Heart left ventricle (tissue), 16 donors: Measurements from ENCODE around the gene CFAP54. TPM values are rescaled to one million over a fixed set of nuclear protein-coding genes. Genes with fewer than 3 reads are reported as not detected.

Experiments
- ATAC-seq, 4 donors: fragments of 200-7000 bp; cut with Tn5 transposase; one replicate each; pipeline ENCODE4 v1.9.1; 2020 to 2022; ENCODE audit warnings: moderate library complexity in 4 of 4, mild to moderate bottlenecking in 3 of 4, moderate number of reproducible peaks in 1 of 4
- DNase-seq, 5 donors: peaks; one replicate each; pipeline ENCODE4 v3.0.0-alpha.2; 2020
- H3K27ac ChIP-seq, 12 donors: fragments of 200-600 bp; sonication (generic) in 4 of 12; one replicate each; pipeline versions ENCODE4 v1.5.0 to v1.8.0; 2016 to 2022; ENCODE audit warnings: mild to moderate bottlenecking in 2 of 12
- H3K27me3 ChIP-seq, 9 donors: fragments of 200-600 bp; sonication (generic) in 2 of 9; one replicate each; pipeline versions ENCODE4 v1.5.1 to v1.8.0; 2016 to 2022; ENCODE audit warnings: mild to moderate bottlenecking in 3 of 9
- H3K36me3 ChIP-seq, 9 donors: fragments of 200-600 bp; sonication (generic) in 2 of 9; one replicate each; pipeline versions ENCODE4 v1.5.0 to v1.8.0; 2018 to 2022; ENCODE audit warnings: mild to moderate bottlenecking in 2 of 9
- H3K4me1 ChIP-seq, 12 donors: fragments of 200-600 bp; sonication (generic) in 4 of 12; one replicate each; pipeline versions ENCODE4 v1.5.0 to v1.8.0; 2016 to 2022; ENCODE audit warnings: mild to moderate bottlenecking in 3 of 12
- H3K4me3 ChIP-seq, 12 donors: fragments of 200-600 bp; sonication (generic) in 4 of 12; one replicate each; pipeline versions ENCODE4 v1.5.0 to v1.8.0; 2017 to 2022; ENCODE audit warnings: mild to moderate bottlenecking in 9 of 12, moderate library complexity in 4 of 12
- H3K9me3 ChIP-seq, 12 donors: fragments of 200-600 bp; sonication (generic) in 4 of 12; one replicate each; pipeline versions ENCODE4 v1.5.0 to v1.8.0; 2016 to 2022; ENCODE audit warnings: mild to moderate bottlenecking in 1 of 12
- CTCF ChIP-seq, 12 donors: fragments of 200-600 bp; sonication (generic) in 4 of 12; IDR thresholded peaks; one replicate each; pipeline versions ENCODE4 v1.5.0 to v1.8.0; 2018 to 2022; ENCODE audit warnings: antibody characterized with exemption in 12 of 12, mild to moderate bottlenecking in 5 of 12
- POLR2A ChIP-seq, 2 donors: fragments of 450-650 bp; IDR thresholded peaks; one replicate each; pipeline ENCODE4 v1.6.1; 2017; ENCODE audit warnings: antibody characterized with exemption in 2 of 2, mild to moderate bottlenecking in 2 of 2, moderate library complexity in 2 of 2
- WGBS, 4 donors: extraction: QIAGEN DNeasy Blood & Tissue Kit in 2 of 4; methylation state at CpG; one replicate each; pipeline versions ENCODE4 v1.1.5 to v1.1.7; 2013 to 2018; 5-methylcytosine and 5-hydroxymethylcytosine counted together
- intact Hi-C, 10 donors: fragments of 100-400 bp; cut with DNase I; formaldehyde crosslinking; loops; one replicate each; pipeline versions ENCODE4 v1.11.1 to v1.14.2; 2022
- polyA plus RNA-seq, 2 donors: library from polyadenylated mRNA; stranded (reverse); fragments of 200-250 nt; gene quantifications; one replicate each; pipeline ENCODE4 v1.2.3, GENCODE V29; 2013
- total RNA-seq, 9 donors: library from RNA; depleted of rRNA in 2 of 9; stranded (reverse); fragments of >200 nt in 2 of 9; fragmentation: NEBNext Ultra II Directional in 3 of 9; extraction: Animal tissue kit (Norgen Biotek cat#: 25700) in 3 of 9; gene quantifications; one replicate each; pipeline versions ENCODE4 v1.1.0 to v1.2.4, GENCODE V29; 2016 to 2023
- donor health status: ischemic (EF 13 %, LVEDD 7.1; RV severe dilation, severe dysfunction).
- donor health status: healthy with polysubstance abuse.
- donor health status: DM: no; HTN: yes; CAD: no.
- donor health status: DM: no; HTN: no; CAD: no.
- donor health status: ischemic (EF 25% LVEDD 6.9; RV normal size, moderate dysfunction).
- donor health status: ischemic (EF 25% LVEDD 5.7; RV mildly dilated, moderate dysfunction).
- donor health status: healthy.
- donor health status: DM: yes; HTN: yes; CAD: no.
- donor health status: ischemic (EF 35%, LVEDD 5.7; RV mildly dilated, moderate dysfunction).
- donor health status: nonischemic (EF 11% LVEDD 7.7; RV severe dilation, severe dysfunction).
- donor health status: DM: yes; HTN: yes; CAD: no.
- donor health status: PGD.
- donor health status: ischemic (EF 29% LVEDD 5.4; RV normal size, mild dysfunction).
- donor health status: nonischemic (EF 23%, LVEDD 6.1; RV moderate dilation, normal function).

The CFAP54 gene
- total and polyA plus RNA-seq, 11 donors, result 0.07 to 0.79 (median 0.13) TPM; not detected in 1

GRCh38 chr12:96882862-96883261, 393.5 kb downstream of the CFAP54 start:
- ATAC-seq (no peak), DNase-seq (no peak)
- H3K27me3 ChIP-seq, result no peaks in the 10 kb centered on the region
- H3K9me3 ChIP-seq, result no peaks in the 10 kb centered on the region
- TF ChIP-seq CTCF (IDR thresholded peaks at IDR 0.05), result no peak
- TF ChIP-seq POLR2A (IDR thresholded peaks at IDR 0.05), result no peak
- H3K4me1 ChIP-seq, result peaks cover 0 to 4% (median 0%) of the 10 kb centered on the region in 12 donors
- H3K27ac ChIP-seq, result no peak overlapping the region
- intact Hi-C loops, result no loop called here
- no peak overlapping the region for H3K4me3 ChIP-seq
- WGBS, 4 donors, result 59 to 69% (median 65%) methylated on average over 2 of the region's 2 CpGs
- no peaks in the 10 kb centered on the region for H3K36me3 ChIP-seq

- intact Hi-C loops, result no loop called here
- Histone ChIP-seq H3K36me3 (no peaks in the 10 kb centered on the region), H3K27me3 (no peaks in the 10 kb centered on the region), H3K4me3 (no peak overlapping the region), H3K4me1 (peaks cover 0 to 4% (median 0%) of the 10 kb centered on the region in 12 donors), H3K27ac (no peak overlapping the region), H3K9me3 (no peaks in the 10 kb centered on the region)
- TF ChIP-seq POLR2A (IDR thresholded peaks at IDR 0.05), result no peak
- TF ChIP-seq CTCF (IDR thresholded peaks at IDR 0.05), result no peak
- 88 to 95% (median 91%) methylated on average over 4 of the region's 4 CpGs for WGBS, 4 donors
- ATAC-seq (no peak), DNase-seq (no peak)
Measured at GRCh38 chr12:96883571-96883970, 394.2 kb downstream of the CFAP54 start.

GRCh38 chr12:96886998-96887677, 397.8 kb downstream of the CFAP54 start:
- TF ChIP-seq CTCF (IDR thresholded peaks at IDR 0.05), result no peak
- TF ChIP-seq POLR2A (IDR thresholded peaks at IDR 0.05), result no peak
- Histone ChIP-seq H3K4me1 (peaks cover 0 to 4% (median 0%) of the 10 kb centered on the region in 12 donors), H3K4me3 (no peak overlapping the region), H3K27ac (no peak overlapping the region), H3K27me3 (no peaks in the 10 kb centered on the region), H3K9me3 (no peaks in the 10 kb centered on the region), H3K36me3 (no peaks in the 10 kb centered on the region)
- peak in 2 of 4 donors; percentile 26 to 63 for ATAC-seq
- intact Hi-C loops, result no loop called here
- DNase-seq, result peak in 2 of 5 donors; percentile 22 to 27
- WGBS, 4 donors, result 47 to 57% (median 52%) methylated on average over 4 of the region's 4 CpGs

- H3K4me1 ChIP-seq, result peaks cover 0 to 4% (median 0%) of the 10 kb centered on the region in 12 donors
- DNase-seq (no peak), ATAC-seq (no peak)
- intact Hi-C loops, result no loop called here
- H3K9me3 ChIP-seq, result no peaks in the 10 kb centered on the region
- no peak overlapping the region for H3K4me3 ChIP-seq
- 31 to 36% (median 36%) methylated on average over 5 of the region's 5 CpGs for WGBS, 4 donors
- H3K36me3 ChIP-seq, result no peaks in the 10 kb centered on the region
- no peak overlapping the region for H3K27ac ChIP-seq
- no peaks in the 10 kb centered on the region for H3K27me3 ChIP-seq
- TF ChIP-seq POLR2A (IDR thresholded peaks at IDR 0.05) (no peak), CTCF (IDR thresholded peaks at IDR 0.05) (no peak)
Measured at GRCh38 chr12:96889273-96889933, 400.0 kb downstream of the CFAP54 start.
